WTC11 (cell line): ENCODE measurements around the gene SLC17A2. TPM values are rescaled to one million over a fixed set of nuclear protein-coding genes. Genes with fewer than 3 reads are reported as not detected.

Experiments used
- ATAC-seq: fragments of 200-7000 bp; cut with Tn5 transposase; 2 replicates; pipeline ENCODE4 v1.10.0; 2021; ENCODE audit warnings: mild to moderate bottlenecking, moderate library complexity
- CTCF ChIA-PET: fragments of 300-600 bp; sonication (Branson Sonifier 250); formaldehyde crosslinking; loops from one replicate; lab custom pipeline; 2021; ENCODE audit warnings: antibody characterized with exemption; lab: Charles Lee
- POLR2A ChIA-PET: fragments of 350-600 bp; sonication (Branson Sonifier 250); formaldehyde crosslinking; loops from one replicate; lab custom pipeline; 2021; ENCODE audit warnings: antibody characterized with exemption; lab: Charles Lee
- DNase-seq: peaks from one replicate; pipeline ENCODE4 v3.0.0; 2021; ENCODE audit warnings: low spot score
- H3K27ac Mint-ChIP-seq: 2 replicates; pipeline ENCODE4 v1.8.0; 2021; ENCODE audit warnings: mixed read lengths
- H3K27me3 Mint-ChIP-seq: 2 replicates; pipeline ENCODE4 v1.8.0; 2021; ENCODE audit warnings: low read depth, mild to moderate bottlenecking, moderate library complexity, mixed read lengths
- H3K36me3 Mint-ChIP-seq: 2 replicates; pipeline ENCODE4 v1.8.0; 2021; ENCODE audit warnings: mixed read lengths
- H3K4me1 Mint-ChIP-seq: 2 replicates; pipeline ENCODE4 v1.8.0; 2022; ENCODE audit warnings: mixed read lengths
- H3K4me3 Mint-ChIP-seq: 2 replicates; pipeline ENCODE4 v1.8.0; 2021; ENCODE audit warnings: mild to moderate bottlenecking, moderate library complexity, mixed read lengths
- H3K9me3 Mint-ChIP-seq: 2 replicates; pipeline ENCODE4 v1.8.0; 2021; ENCODE audit warnings: mixed read lengths
- ATF2 ChIP-seq: sonication (generic); formaldehyde crosslinking; IDR thresholded peaks from 2 replicates; pipeline ENCODE4 v1.8.1; 2022; ENCODE audit warnings: low read depth, missing genetic modification reagents, borderline replicate concordance
- CREM ChIP-seq: sonication (generic); formaldehyde crosslinking; IDR thresholded peaks from 2 replicates; pipeline ENCODE4 v1.8.1; 2022; ENCODE audit warnings: mild to moderate bottlenecking, missing genetic modification reagents, moderate library complexity
- E2F4 ChIP-seq: sonication (generic); formaldehyde crosslinking; IDR thresholded peaks from 2 replicates; pipeline ENCODE4 v1.8.1; 2022; ENCODE audit warnings: low read depth, mild to moderate bottlenecking, moderate library complexity, missing genetic modification reagents, borderline replicate concordance
- ESRRA ChIP-seq: sonication (generic); formaldehyde crosslinking; IDR thresholded peaks from 2 replicates; pipeline ENCODE4 v1.8.1; 2022; ENCODE audit warnings: mild to moderate bottlenecking, missing genetic modification reagents, borderline replicate concordance
- ETV6 ChIP-seq: sonication (generic); formaldehyde crosslinking; IDR thresholded peaks from 2 replicates; pipeline ENCODE4 v1.8.1; 2022; ENCODE audit warnings: mild to moderate bottlenecking, missing genetic modification reagents
- GRHL2 ChIP-seq: fragments of 250-450 bp; sonication (Bioruptor Pico); IDR thresholded peaks from 2 replicates; pipeline ENCODE4 v1.8.0; 2022; ENCODE audit warnings: mild to moderate bottlenecking, moderate library complexity; ENCODE audit not compliant: insufficient replicate concordance, severe bottlenecking
- GTF2I ChIP-seq: fragments of 250-450 bp; sonication (Bioruptor Pico); conservative IDR thresholded peaks from 2 replicates; pipeline ENCODE4 v1.4.0; 2021; ENCODE audit warnings: mild to moderate bottlenecking
- JAZF1 ChIP-seq: fragments of 250-450 bp; sonication (Bioruptor Pico); IDR thresholded peaks from 2 replicates; pipeline ENCODE4 v1.9.0; 2021; ENCODE audit warnings: moderate library complexity, mild to moderate bottlenecking, inconsistent platforms
- MLX ChIP-seq: sonication (generic); formaldehyde crosslinking; IDR thresholded peaks from 2 replicates; pipeline ENCODE4 v1.8.1; 2023; ENCODE audit warnings: mild to moderate bottlenecking, missing genetic modification reagents, moderate library complexity
- NFATC4 ChIP-seq: fragments of 250-450 bp; sonication (Bioruptor Pico); IDR thresholded peaks from 2 replicates; pipeline ENCODE4 v1.9.0; 2021; ENCODE audit warnings: mild to moderate bottlenecking
- PRRX2 ChIP-seq: fragments of 250-450 bp; sonication (Bioruptor Pico); IDR thresholded peaks from 2 replicates; pipeline ENCODE4 v1.8.0; 2021; ENCODE audit warnings: mild to moderate bottlenecking
- TEAD4 ChIP-seq: sonication (generic); formaldehyde crosslinking; IDR thresholded peaks from 2 replicates; pipeline ENCODE4 v1.8.0; 2022; ENCODE audit warnings: mild to moderate bottlenecking, missing genetic modification reagents
- ZNF138 ChIP-seq: sonication (generic); formaldehyde crosslinking; conservative IDR thresholded peaks from 2 replicates; pipeline ENCODE4 v1.8.1; 2022; ENCODE audit warnings: mild to moderate bottlenecking, moderate library complexity, missing genetic modification reagents
- ZNF219 ChIP-seq: sonication (generic); formaldehyde crosslinking; IDR thresholded peaks from 2 replicates; pipeline ENCODE4 v1.8.0; 2023; ENCODE audit warnings: missing genetic modification reagents, mild to moderate bottlenecking, borderline replicate concordance
- ZNF281 ChIP-seq: sonication (generic); formaldehyde crosslinking; IDR thresholded peaks from 2 replicates; pipeline ENCODE4 v1.8.0; 2023; ENCODE audit warnings: mild to moderate bottlenecking, missing genetic modification reagents
- ZNF317 ChIP-seq: sonication (generic); formaldehyde crosslinking; IDR thresholded peaks from 2 replicates; pipeline ENCODE4 v1.8.1; 2023; ENCODE audit warnings: low read depth, mild to moderate bottlenecking, moderate library complexity, missing genetic modification reagents, borderline replicate concordance
- total RNA-seq: library from RNA; stranded (reverse); gene quantifications from 3 replicates; pipeline ENCODE4 v1.2.3, GENCODE V29; 2021
- TF ChIP-seq, protein P1 (sequence below): sonication (generic); formaldehyde crosslinking; IDR thresholded peaks from 2 replicates; pipeline ENCODE4 v1.8.0; 2022; ENCODE audit warnings: missing genetic modification reagents
- TF ChIP-seq, protein P2 (sequence below): sonication (generic); formaldehyde crosslinking; IDR thresholded peaks from 2 replicates; pipeline ENCODE4 v1.8.1; 2023; ENCODE audit warnings: mild to moderate bottlenecking, missing genetic modification reagents
- TF ChIP-seq, protein P3 (sequence below): fragments of 200-600 bp; IDR thresholded peaks from 2 replicates; pipeline ENCODE4 v1.8.0; 2022; ENCODE audit warnings: antibody characterized with exemption
- TF ChIP-seq, protein P4 (sequence below): sonication (generic); formaldehyde crosslinking; IDR thresholded peaks from 2 replicates; pipeline ENCODE4 v1.8.0; 2023; ENCODE audit warnings: missing genetic modification reagents

Gene SLC17A2
- total RNA-seq, 1 experiment from 2014 or later, result not detected

- ATAC-seq, result no peak
- Mint-ChIP-seq H3K27me3 (no peaks in the 10 kb centered on the region), H3K4me3 (no peak overlapping the region), H3K36me3 (peaks cover 12% of the 10 kb centered on the region), H3K9me3 (peaks cover 17% of the 10 kb centered on the region), H3K4me1 (no peaks in the 10 kb centered on the region)
- POLR2A ChIA-PET, result no interaction called here
- CTCF ChIA-PET, result no interaction called here
- no peak for TF ChIP-seq ZNF138 (CRISPR knock-in tag)
- TF ChIP-seq, all 79 proteins: peak for 0
- H3K27ac Mint-ChIP-seq, result no peak overlapping the region
- no peak for DNase-seq
These were observed 19.8 kb upstream of the SLC17A2 start for GRCh38 chr6:25950297-25950696.

DNA sequence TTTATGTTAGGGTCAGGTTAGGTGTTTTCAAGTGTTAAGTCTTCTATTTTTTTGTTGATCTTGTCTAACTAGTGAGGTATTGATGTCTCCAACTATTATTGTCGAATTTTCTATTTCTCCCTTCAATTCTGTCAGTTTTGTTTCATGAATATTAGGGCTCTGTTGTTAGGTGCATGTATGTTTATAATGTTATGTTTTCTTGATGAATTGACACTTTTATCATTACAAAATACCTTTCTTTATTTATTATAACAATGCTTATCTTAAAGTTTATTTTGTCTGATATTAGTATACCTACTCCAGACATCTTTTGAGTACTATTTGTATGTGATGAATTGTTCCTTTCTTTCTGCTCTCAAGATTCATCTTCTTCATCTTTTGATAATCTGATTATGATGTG lies 19.2 kb upstream of the SLC17A2 start:
- peaks cover 23% of the 10 kb centered on the region for H3K9me3 Mint-ChIP-seq
- peaks cover 14% of the 10 kb centered on the region for H3K36me3 Mint-ChIP-seq
- H3K4me3 Mint-ChIP-seq, result no peak overlapping the region
- no peaks in the 10 kb centered on the region for H3K4me1 Mint-ChIP-seq
- H3K27me3 Mint-ChIP-seq, result no peaks in the 10 kb centered on the region
- H3K27ac Mint-ChIP-seq, result no peak overlapping the region
- ATAC-seq (no peak), DNase-seq (no peak)
- POLR2A ChIA-PET, result no interaction called here
- CTCF ChIA-PET, result interaction anchor here (1.2 kb wide), 1 partner anchor 43 kb away, joined by 5 read pairs; no protein-coding TSS in a partner anchor
- TF ChIP-seq GTF2I (CRISPR knock-in tag), result no peak
- TF ChIP-seq, protein P1, sequence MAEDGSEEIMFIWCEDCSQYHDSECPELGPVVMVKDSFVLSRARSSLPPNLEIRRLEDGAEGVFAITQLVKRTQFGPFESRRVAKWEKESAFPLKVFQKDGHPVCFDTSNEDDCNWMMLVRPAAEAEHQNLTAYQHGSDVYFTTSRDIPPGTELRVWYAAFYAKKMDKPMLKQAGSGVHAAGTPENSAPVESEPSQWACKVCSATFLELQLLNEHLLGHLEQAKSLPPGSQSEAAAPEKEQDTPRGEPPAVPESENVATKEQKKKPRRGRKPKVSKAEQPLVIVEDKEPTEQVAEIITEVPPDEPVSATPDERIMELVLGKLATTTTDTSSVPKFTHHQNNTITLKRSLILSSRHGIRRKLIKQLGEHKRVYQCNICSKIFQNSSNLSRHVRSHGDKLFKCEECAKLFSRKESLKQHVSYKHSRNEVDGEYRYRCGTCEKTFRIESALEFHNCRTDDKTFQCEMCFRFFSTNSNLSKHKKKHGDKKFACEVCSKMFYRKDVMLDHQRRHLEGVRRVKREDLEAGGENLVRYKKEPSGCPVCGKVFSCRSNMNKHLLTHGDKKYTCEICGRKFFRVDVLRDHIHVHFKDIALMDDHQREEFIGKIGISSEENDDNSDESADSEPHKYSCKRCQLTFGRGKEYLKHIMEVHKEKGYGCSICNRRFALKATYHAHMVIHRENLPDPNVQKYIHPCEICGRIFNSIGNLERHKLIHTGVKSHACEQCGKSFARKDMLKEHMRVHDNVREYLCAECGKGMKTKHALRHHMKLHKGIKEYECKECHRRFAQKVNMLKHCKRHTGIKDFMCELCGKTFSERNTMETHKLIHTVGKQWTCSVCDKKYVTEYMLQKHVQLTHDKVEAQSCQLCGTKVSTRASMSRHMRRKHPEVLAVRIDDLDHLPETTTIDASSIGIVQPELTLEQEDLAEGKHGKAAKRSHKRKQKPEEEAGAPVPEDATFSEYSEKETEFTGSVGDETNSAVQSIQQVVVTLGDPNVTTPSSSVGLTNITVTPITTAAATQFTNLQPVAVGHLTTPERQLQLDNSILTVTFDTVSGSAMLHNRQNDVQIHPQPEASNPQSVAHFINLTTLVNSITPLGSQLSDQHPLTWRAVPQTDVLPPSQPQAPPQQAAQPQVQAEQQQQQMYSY (CRISPR knock-in tag), result no peak
- no peak for TF ChIP-seq CREM (CRISPR knock-in tag)
- no peak for TF ChIP-seq ATF2 (CRISPR knock-in tag)
- TF ChIP-seq TEAD4 (CRISPR knock-in tag), result no peak
- TF ChIP-seq ZNF317 (CRISPR knock-in tag), result no peak
- TF ChIP-seq, protein P2, sequence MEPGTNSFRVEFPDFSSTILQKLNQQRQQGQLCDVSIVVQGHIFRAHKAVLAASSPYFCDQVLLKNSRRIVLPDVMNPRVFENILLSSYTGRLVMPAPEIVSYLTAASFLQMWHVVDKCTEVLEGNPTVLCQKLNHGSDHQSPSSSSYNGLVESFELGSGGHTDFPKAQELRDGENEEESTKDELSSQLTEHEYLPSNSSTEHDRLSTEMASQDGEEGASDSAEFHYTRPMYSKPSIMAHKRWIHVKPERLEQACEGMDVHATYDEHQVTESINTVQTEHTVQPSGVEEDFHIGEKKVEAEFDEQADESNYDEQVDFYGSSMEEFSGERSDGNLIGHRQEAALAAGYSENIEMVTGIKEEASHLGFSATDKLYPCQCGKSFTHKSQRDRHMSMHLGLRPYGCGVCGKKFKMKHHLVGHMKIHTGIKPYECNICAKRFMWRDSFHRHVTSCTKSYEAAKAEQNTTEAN (CRISPR knock-in tag), result no peak
- no peak for TF ChIP-seq E2F4
- TF ChIP-seq, protein P3, sequence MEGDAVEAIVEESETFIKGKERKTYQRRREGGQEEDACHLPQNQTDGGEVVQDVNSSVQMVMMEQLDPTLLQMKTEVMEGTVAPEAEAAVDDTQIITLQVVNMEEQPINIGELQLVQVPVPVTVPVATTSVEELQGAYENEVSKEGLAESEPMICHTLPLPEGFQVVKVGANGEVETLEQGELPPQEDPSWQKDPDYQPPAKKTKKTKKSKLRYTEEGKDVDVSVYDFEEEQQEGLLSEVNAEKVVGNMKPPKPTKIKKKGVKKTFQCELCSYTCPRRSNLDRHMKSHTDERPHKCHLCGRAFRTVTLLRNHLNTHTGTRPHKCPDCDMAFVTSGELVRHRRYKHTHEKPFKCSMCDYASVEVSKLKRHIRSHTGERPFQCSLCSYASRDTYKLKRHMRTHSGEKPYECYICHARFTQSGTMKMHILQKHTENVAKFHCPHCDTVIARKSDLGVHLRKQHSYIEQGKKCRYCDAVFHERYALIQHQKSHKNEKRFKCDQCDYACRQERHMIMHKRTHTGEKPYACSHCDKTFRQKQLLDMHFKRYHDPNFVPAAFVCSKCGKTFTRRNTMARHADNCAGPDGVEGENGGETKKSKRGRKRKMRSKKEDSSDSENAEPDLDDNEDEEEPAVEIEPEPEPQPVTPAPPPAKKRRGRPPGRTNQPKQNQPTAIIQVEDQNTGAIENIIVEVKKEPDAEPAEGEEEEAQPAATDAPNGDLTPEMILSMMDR, result no peak
- TF ChIP-seq, protein P4, sequence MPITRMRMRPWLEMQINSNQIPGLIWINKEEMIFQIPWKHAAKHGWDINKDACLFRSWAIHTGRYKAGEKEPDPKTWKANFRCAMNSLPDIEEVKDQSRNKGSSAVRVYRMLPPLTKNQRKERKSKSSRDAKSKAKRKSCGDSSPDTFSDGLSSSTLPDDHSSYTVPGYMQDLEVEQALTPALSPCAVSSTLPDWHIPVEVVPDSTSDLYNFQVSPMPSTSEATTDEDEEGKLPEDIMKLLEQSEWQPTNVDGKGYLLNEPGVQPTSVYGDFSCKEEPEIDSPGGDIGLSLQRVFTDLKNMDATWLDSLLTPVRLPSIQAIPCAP, result no peak
- no peak for TF ChIP-seq GRHL2
- TF ChIP-seq ZNF281 (CRISPR knock-in tag), result no peak
- no peak for TF ChIP-seq JAZF1 (CRISPR knock-in tag)
- TF ChIP-seq NFATC4 (CRISPR knock-in tag), result no peak
- TF ChIP-seq PRRX2 (CRISPR knock-in tag), result no peak
- TF ChIP-seq MLX (CRISPR knock-in tag), result no peak
- TF ChIP-seq ETV6 (CRISPR knock-in tag), result no peak
- no peak for TF ChIP-seq ESRRA (CRISPR knock-in tag)
- no peak for TF ChIP-seq ZNF138 (CRISPR knock-in tag)
- no peak for TF ChIP-seq ZNF219 (CRISPR knock-in tag)
